GM23248 (cell line): ENCODE data around the gene CHN2.

Source experiments
- EZH2 ChIP-seq: fragments of 200-600 bp; sonication (generic); IDR thresholded peaks from 2 replicates; pipeline ENCODE4 v1.6.1; 2018; ENCODE audit warnings: antibody characterized with exemption, mild to moderate bottlenecking; ENCODE audit not compliant: insufficient read depth, poor library complexity, severe bottlenecking
- EZH2phosphoT487 ChIP-seq: fragments of 200-600 bp; sonication (generic); IDR thresholded peaks from 2 replicates; pipeline ENCODE4 v1.6.1; 2018; ENCODE audit warnings: antibody characterized with exemption, moderate library complexity, mild to moderate bottlenecking, low read depth; ENCODE audit not compliant: insufficient read depth

DNA sequence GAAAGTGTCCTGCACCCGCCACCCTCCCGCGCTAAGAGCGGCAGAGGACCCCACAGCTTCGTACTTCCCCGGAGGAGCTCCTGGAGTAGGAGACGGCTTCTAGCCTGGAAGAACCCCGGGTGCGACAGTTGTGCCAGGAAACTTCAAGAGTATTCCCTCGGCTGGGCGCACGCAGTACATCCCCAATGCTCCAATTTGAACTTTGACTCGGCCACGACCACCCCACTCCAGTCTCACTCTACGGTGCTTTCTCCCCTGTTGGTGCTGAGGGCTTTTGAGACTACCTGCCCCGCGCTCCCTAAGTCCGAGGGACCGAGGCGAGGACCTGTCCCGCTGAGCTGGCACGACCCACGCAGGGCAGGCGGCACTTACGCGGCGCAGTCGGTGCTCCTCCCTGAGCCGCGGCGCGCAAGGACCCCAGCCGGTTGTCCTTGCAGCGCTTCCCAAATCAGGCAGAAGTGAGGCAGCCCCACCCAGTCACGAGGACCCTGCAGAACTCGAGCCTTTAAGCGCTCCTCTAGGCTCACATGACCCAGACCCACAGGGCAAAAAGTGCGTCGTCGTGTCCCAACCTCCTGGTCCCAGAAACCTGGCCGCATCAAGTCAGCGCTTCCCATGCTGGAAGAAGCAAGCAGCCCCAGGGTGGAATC is 48.4 kb upstream of the CHN2 start, which contains the start of gene CPVL:
- no peak for TF ChIP-seq EZH2
- TF ChIP-seq EZH2phosphoT487: no peak
